Measurements from ENCODE around the gene HSPB2.
"Not testable (repeated sequence)": the region's sequence is repeated elsewhere in the genome, so short reads cannot be mapped to it uniquely, and the experiment has no call there.

The HSPB2 gene

GRCh38 chr11:111916768-111917167 is 4.2 kb downstream of the HSPB2 start:
- DNase-seq, result no peak

GRCh38 chr11:111917312-111917711 is 4.8 kb downstream of the HSPB2 start:
- DNase-seq, result no peak

GRCh38 chr11:111917788-111918187 is 5.3 kb downstream of the HSPB2 start:
- no peak for DNase-seq

GRCh38 chr11:111918390-111919256 is 6.1 kb downstream of the HSPB2 start, which contains the start of gene C11orf52:
Gene C11orf52, plus strand, starts transcription at chr11:111918913. Its CDS starts 60 bp downstream, at chr11:111918973.
- peak; percentile 94 for DNase-seq

- no peak for DNase-seq
Measured at GRCh38 chr11:111920908-111921307, 8.4 kb downstream of the HSPB2 start.

GRCh38 chr11:111921541-111922230 is 9.2 kb downstream of the HSPB2 start:
- DNase-seq, result no peak

GRCh38 chr11:111922803-111923202 is 10.3 kb downstream of the HSPB2 start:
- DNase-seq, result no peak

GRCh38 chr11:111923351-111923788 is 10.8 kb downstream of the HSPB2 start:
- DNase-seq, result no peak

GRCh38 chr11:111923951-111924350 is 11.4 kb downstream of the HSPB2 start:
- no peak for DNase-seq

GRCh38 chr11:111925953-111926352 is 13.4 kb downstream of the HSPB2 start:
- no peak for DNase-seq

GRCh38 chr11:111926505-111927391 is 14.2 kb downstream of the HSPB2 start:
- DNase-seq, result peak; percentile 99

- DNase-seq, result peak; percentile 62
Measured at GRCh38 chr11:111930472-111930871, 17.9 kb downstream of the HSPB2 start.

- no peak for DNase-seq
Measured at GRCh38 chr11:111932611-111932950, 20.0 kb downstream of the HSPB2 start.

GRCh38 chr11:111933176-111933575 is 20.6 kb downstream of the HSPB2 start:
- not testable (repeated sequence) for DNase-seq

GRCh38 chr11:111933872-111934271 is 21.3 kb downstream of the HSPB2 start:
- DNase-seq, result no peak

- no peak for DNase-seq
Measured at GRCh38 chr11:111934306-111934705, 21.8 kb downstream of the HSPB2 start.

GRCh38 chr11:111935317-111936039 is 22.9 kb downstream of the HSPB2 start:
- no peak for DNase-seq

- DNase-seq, result no peak
Measured at GRCh38 chr11:111936040-111936540, 23.6 kb downstream of the HSPB2 start.

GRCh38 chr11:111937461-111937769 is 24.9 kb downstream of the HSPB2 start:
- DNase-seq, result no peak

- no peak for DNase-seq
Measured at GRCh38 chr11:111937844-111938243, 25.3 kb downstream of the HSPB2 start.

GRCh38 chr11:111938687-111939160 is 26.2 kb downstream of the HSPB2 start:
- DNase-seq, result no peak
